Measurements from ENCODE around the gene AKAP11.

DNA sequence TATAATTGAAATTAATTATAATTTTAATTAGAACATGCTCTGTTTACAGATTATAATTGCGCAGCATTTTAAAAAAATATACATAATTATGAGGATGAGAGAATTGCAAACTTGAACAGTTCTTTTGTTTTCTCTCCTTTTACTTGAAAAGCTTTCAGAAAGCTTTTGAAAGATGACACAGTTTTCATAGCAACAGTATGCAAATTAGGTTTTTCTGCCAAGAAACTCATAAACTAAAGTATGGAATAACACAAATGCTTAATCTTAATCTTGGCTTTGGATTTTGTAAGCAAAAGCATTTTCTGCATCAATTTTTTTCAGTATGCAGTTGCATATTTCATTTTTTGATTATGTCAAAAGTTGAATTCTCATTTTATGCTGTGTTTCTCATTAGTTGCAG, 32.8 kb upstream of the AKAP11 start:
- no peak for TF ChIP-seq ZNF274 (IDR thresholded peaks at IDR 0.05; ENCODE audit: low read depth, low read length)
- no peak for TF ChIP-seq SUZ12 (IDR thresholded peaks at IDR 0.05; ENCODE audit: extremely low read depth, insufficient read depth, insufficient read length)
- TF ChIP-seq YY1 (IDR thresholded peaks at IDR 0.05; ENCODE audit: insufficient read depth, insufficient read length) = no peak
